Mesendoderm (in vitro differentiated cells): ENCODE results near the gene CTAGE6. TPM values are rescaled to one million over a fixed set of nuclear protein-coding genes. Genes with fewer than 3 reads are reported as not detected.
"Not testable (repeated sequence)": the region's sequence is repeated elsewhere in the genome, so short reads cannot be mapped to it uniquely, and the experiment has no call there.

Experiments used
- DNase-seq: peaks from one replicate; pipeline ENCODE4 v3.0.0; 2013
- H2AK5ac ChIP-seq: 2 replicates; pipeline ENCODE4 v1.6.1; 2013; ENCODE audit warnings: low read length, inconsistent platforms
- H2BK120ac ChIP-seq: 2 replicates; pipeline ENCODE4 v1.6.1; 2013; ENCODE audit warnings: low read depth, mild to moderate bottlenecking, low read length, moderate library complexity, mixed read lengths
- H2BK15ac ChIP-seq: replicated peaks from 2 replicates; pipeline ENCODE4 v1.6.1; 2013; ENCODE audit warnings: low read depth, mild to moderate bottlenecking, moderate library complexity
- H2BK5ac ChIP-seq: 2 replicates; pipeline ENCODE4 v1.6.1; 2013; ENCODE audit warnings: low read length, inconsistent platforms
- H3K18ac ChIP-seq: 2 replicates; pipeline ENCODE4 v1.6.1; 2013; ENCODE audit warnings: mild to moderate bottlenecking, low read length, mixed read lengths
- H3K23ac ChIP-seq: one replicate; pipeline ENCODE4 v1.6.1; 2013; ENCODE audit warnings: low read length
- H3K27ac ChIP-seq: 2 replicates; pipeline ENCODE4 v1.5.1; 2013; ENCODE audit warnings: low read depth, mild to moderate bottlenecking, inconsistent platforms, low read length, moderate library complexity
- H3K27me3 ChIP-seq: 2 replicates; pipeline ENCODE4 v1.6.1; 2013; ENCODE audit warnings: low read length, control low read depth, mild to moderate bottlenecking, inconsistent platforms; ENCODE audit not compliant: insufficient read depth, poor library complexity
- H3K36me3 ChIP-seq: 2 replicates; pipeline ENCODE4 v1.6.1; 2013; ENCODE audit warnings: low read length, inconsistent platforms; ENCODE audit not compliant: control insufficient read depth, insufficient read depth
- H3K4ac ChIP-seq: one replicate; pipeline ENCODE4 v1.6.1; 2013; ENCODE audit warnings: low read depth, mild to moderate bottlenecking, low read length, moderate library complexity
- H3K4me1 ChIP-seq: 2 replicates; pipeline ENCODE4 v1.6.1; 2013; ENCODE audit warnings: low read depth, low read length, inconsistent platforms; ENCODE audit not compliant: control insufficient read depth
- H3K4me2 ChIP-seq: 2 replicates; pipeline ENCODE4 v1.6.1; 2013; ENCODE audit warnings: low read length
- H3K4me3 ChIP-seq: 2 replicates; pipeline ENCODE4 v1.5.1; 2013; ENCODE audit warnings: mild to moderate bottlenecking, low read length
- H3K56ac ChIP-seq: one replicate; pipeline ENCODE4 v1.6.1; 2013; ENCODE audit warnings: low read length
- H3K79me1 ChIP-seq: 2 replicates; pipeline ENCODE4 v1.6.1; 2013; ENCODE audit warnings: low read length, inconsistent platforms
- H3K79me2 ChIP-seq: 2 replicates; pipeline ENCODE4 v1.6.1; 2013; ENCODE audit warnings: mild to moderate bottlenecking, low read length; ENCODE audit not compliant: control insufficient read depth, insufficient read depth
- H3K9ac ChIP-seq: 2 replicates; pipeline ENCODE4 v1.6.1; 2013; ENCODE audit warnings: low read length, inconsistent platforms
- H4K5ac ChIP-seq: one replicate; pipeline ENCODE4 v1.6.1; 2013; ENCODE audit warnings: low read length
- H4K8ac ChIP-seq: one replicate; pipeline ENCODE4 v1.6.1; 2013; ENCODE audit warnings: low read depth, mild to moderate bottlenecking, control low read depth, low read length, moderate library complexity
- WGBS: extraction: QIAGEN DNeasy Blood & Tissue Kit; methylation state at CpG from one replicate; pipeline ENCODE4 v1.1.7; 2013; ENCODE audit warnings: low lambda C conversion rate, missing lambda C conversion rate; ENCODE audit not compliant: insufficient coverage; ENCODE audit errors: extremely low coverage; 5-methylcytosine and 5-hydroxymethylcytosine counted together
- polyA plus RNA-seq, 2 experiments: library from polyadenylated mRNA; stranded (reverse); fragments of 200-250 nt; gene quantifications; one replicate each; pipeline ENCODE4 v1.2.3, GENCODE V29; 2013

The CTAGE6 gene, protein sequence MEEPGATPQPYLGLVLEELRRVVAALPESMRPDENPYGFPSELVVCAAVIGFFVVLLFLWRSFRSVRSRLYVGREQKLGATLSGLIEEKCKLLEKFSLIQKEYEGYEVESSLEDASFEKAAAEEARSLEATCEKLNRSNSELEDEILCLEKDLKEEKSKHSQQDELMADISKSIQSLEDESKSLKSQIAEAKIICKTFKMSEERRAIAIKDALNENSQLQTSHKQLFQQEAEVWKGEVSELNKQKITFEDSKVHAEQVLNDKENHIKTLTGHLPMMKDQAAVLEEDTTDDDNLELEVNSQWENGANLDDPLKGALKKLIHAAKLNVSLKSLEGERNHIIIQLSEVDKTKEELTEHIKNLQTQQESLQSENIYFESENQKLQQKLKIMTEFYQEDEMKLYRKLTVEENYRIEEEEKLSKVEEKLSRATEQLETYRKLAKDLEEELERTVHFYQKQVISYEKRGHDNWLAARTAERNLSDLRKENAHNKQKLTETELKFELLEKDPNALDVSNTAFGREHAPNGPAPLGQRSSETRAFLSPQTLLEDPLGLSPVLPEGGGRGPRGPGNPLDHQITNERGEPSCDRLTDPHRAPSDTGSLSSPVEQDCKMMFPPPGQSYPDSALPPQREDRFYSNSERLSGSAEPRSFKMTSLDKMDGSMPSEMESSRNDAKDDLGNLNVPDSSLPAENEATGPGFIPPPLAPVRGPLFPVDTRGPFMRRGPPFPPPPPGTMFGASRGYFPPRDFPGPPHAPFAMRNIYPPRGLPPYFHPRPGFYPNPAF
- polyA plus RNA-seq (2013, experiment 1 of 2): not detected
- polyA plus RNA-seq (2013, experiment 2 of 2): not detected

DNA sequence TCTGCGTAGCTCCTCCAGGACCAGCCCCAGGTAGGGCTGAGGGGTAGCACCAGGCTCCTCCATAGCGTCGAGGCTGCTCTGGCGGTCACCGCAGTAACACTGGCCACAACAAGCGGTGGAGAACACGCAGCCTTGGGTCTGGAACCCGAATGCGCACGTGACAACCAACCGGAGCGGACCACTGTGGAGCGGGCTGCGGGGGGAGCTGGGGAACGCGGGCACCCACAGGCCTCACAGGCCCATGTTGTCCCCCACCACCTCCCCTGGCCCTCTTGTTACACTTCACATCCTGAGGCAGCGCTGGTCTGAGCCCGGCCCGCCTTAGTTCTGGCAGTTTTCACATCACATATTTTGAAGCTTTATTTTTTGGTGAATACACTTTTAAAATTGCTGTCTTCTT is at the start of gene CTAGE6:
TSS of gene CTAGE6 (minus strand) at position 101 of the 400 bp plus-strand sequence. CDS start at position 63, 38 bp downstream.
- H3K56ac ChIP-seq, H2AK5ac ChIP-seq, H3K36me3 ChIP-seq, H3K79me2 ChIP-seq, H3K23ac ChIP-seq, DNase-seq, H4K8ac ChIP-seq, H3K4me1 ChIP-seq, H2BK5ac ChIP-seq, H3K27me3 ChIP-seq, H2BK15ac ChIP-seq, H3K4ac ChIP-seq, H2BK120ac ChIP-seq, H3K9ac ChIP-seq, H3K4me3 ChIP-seq, H3K79me1 ChIP-seq, H3K27ac ChIP-seq, H3K18ac ChIP-seq, H3K4me2 ChIP-seq, H4K5ac ChIP-seq: not testable (repeated sequence)
- no CpG with 5 or more reads among the region's 19 CpGs for WGBS

DNA sequence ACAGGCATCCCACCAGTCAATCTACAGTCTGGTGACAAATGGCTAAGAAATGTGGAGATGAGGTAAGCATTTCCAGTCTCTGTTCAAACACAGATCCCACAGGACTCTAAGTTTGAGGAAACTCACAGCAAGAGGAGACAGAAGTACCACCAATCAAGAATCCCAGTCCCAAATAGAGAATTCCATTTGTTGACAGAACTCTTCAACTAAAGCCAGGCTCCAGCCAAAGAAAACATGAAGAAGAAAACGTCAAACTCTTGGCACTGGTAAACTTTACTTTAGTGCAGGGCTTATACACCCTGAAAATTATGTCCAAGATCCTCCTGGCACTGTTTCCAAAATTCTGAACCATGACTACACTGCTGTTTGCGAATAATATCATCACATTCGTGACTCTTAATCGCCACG is 49.2 kb upstream of the CTAGE6 start:
- H2BK5ac ChIP-seq, H3K27ac ChIP-seq, H2BK15ac ChIP-seq, H3K4me1 ChIP-seq, H3K79me2 ChIP-seq, H3K9ac ChIP-seq, H3K79me1 ChIP-seq, H3K4me2 ChIP-seq, DNase-seq, H4K8ac ChIP-seq, H3K4ac ChIP-seq, H3K18ac ChIP-seq, H2AK5ac ChIP-seq, H3K56ac ChIP-seq, H3K23ac ChIP-seq, H3K4me3 ChIP-seq, H2BK120ac ChIP-seq, H3K36me3 ChIP-seq, H3K27me3 ChIP-seq, H4K5ac ChIP-seq: not testable (repeated sequence)
- WGBS: no CpG with 5 or more reads among the region's 5 CpGs

DNA sequence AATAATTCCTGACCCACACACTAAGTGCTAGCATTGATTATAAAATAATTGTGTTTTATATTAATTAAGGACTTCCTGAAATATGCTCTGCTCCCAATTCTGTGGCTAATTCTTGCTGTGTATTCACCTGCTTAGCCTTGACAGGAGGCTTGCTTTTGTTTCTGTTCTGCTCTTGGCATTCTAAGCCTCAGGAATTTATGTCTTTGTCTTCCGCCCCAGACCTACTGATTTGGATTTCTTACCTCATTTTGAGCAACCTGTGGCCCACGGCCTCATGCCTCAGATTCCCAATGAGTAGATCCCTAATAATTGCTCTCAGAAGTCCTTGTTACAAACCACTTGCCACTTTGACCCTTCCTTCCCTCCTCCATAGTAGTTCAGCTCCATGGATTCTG is 40.4 kb upstream of the CTAGE6 start:
- H3K23ac ChIP-seq, H3K79me2 ChIP-seq, H2AK5ac ChIP-seq, H3K27ac ChIP-seq, H2BK120ac ChIP-seq, H4K5ac ChIP-seq, H3K9ac ChIP-seq, H3K56ac ChIP-seq, H2BK15ac ChIP-seq, H3K18ac ChIP-seq, H3K4me3 ChIP-seq, H3K4me1 ChIP-seq, H4K8ac ChIP-seq, H2BK5ac ChIP-seq, H3K36me3 ChIP-seq, DNase-seq, H3K4me2 ChIP-seq, H3K4ac ChIP-seq, H3K79me1 ChIP-seq, H3K27me3 ChIP-seq: not testable (repeated sequence)
- no CpG with 5 or more reads among the region's 2 CpGs for WGBS

DNA sequence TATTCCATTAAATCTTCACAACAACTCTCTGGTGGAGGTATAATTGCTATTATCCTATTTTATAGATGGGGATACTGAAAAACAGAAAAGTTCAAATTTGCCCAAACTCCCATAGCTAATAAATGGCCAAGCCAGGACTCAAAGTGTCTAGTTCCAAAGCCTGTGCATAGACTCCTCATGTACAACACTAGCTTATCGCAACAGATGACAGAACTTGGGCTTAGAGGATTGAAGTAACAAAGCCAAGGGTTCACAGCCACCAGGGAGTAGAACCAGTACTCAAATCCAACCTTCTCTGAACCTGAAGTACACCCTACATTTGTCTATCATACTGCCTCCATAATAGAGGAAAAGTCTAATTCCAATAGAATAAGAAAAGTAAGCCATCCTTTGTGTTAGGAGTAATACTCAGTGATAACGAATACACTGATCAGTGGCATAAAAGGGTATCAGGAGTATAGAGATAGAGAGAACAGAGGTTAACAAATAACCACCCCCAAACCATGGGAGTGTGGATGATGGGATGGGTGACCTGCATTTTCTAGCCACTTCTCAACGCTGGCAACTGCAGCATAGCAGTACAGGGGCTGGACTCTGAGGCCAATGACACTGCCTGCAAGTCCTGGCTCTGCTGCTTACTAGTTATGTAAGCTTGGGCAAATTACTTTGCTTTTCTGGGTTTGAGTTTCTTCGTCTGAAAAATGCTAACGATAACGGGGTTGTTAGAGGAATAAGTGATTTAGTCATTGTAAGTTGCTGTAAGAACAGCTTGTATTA is 39.8 kb upstream of the CTAGE6 start:
- not testable (repeated sequence) for H3K4me3 ChIP-seq, H2BK120ac ChIP-seq, H3K9ac ChIP-seq, DNase-seq, H3K79me2 ChIP-seq, H2BK5ac ChIP-seq, H4K8ac ChIP-seq, H2AK5ac ChIP-seq, H3K4ac ChIP-seq, H3K79me1 ChIP-seq, H3K23ac ChIP-seq, H3K4me1 ChIP-seq, H3K36me3 ChIP-seq, H3K18ac ChIP-seq, H2BK15ac ChIP-seq, H3K27ac ChIP-seq, H3K4me2 ChIP-seq, H4K5ac ChIP-seq, H3K27me3 ChIP-seq, H3K56ac ChIP-seq
- WGBS: no CpG with 5 or more reads among the region's 6 CpGs

DNA sequence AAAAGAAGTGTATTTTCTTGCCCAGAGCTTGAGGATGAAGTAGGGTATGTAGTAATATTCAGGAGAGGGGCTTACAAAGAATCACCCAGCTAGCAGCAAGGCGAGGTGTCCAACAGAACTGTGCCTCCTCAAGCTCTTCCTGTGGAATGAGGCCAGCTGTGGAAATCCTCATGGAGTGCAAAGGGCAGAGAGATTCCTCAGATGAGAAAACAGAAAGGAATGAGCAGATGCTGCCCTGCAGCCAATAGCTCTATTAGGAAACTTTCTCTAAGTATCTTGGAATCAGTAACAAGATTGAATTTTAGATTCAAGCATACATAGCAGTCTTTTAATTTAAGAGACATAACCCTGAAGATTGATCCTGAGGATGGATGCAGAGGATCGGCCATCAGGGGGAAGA is 38.2 kb upstream of the CTAGE6 start:
- not testable (repeated sequence) for H3K27me3 ChIP-seq, H3K4ac ChIP-seq, H3K36me3 ChIP-seq, H3K18ac ChIP-seq, H3K79me2 ChIP-seq, H3K27ac ChIP-seq, H3K79me1 ChIP-seq, H3K4me3 ChIP-seq, H2BK5ac ChIP-seq, H3K9ac ChIP-seq, H3K56ac ChIP-seq, H3K4me2 ChIP-seq, H2AK5ac ChIP-seq, H3K23ac ChIP-seq, H2BK15ac ChIP-seq, DNase-seq, H3K4me1 ChIP-seq, H4K8ac ChIP-seq, H2BK120ac ChIP-seq, H4K5ac ChIP-seq
- no CpG with 5 or more reads among the region's 2 CpGs for WGBS
